HepG2 (cell line): ENCODE results near the gene SERPINB13. TPM values are rescaled to one million over a fixed set of nuclear protein-coding genes. Genes with fewer than 3 reads are reported as not detected.

Experiments used
- ATAC-seq: fragments of 200-7000 bp; cut with Tn5 transposase; 3 replicates; pipeline ENCODE4 v1.9.1; 2020; ENCODE audit warnings: mild to moderate bottlenecking, moderate library complexity
- BruUV-seq: library from RNA; stranded (reverse); fragments of 400-500 nt; replicated peaks from 2 replicates; lab custom pipeline; 2021; lab: Mats Ljungman, UMichigan
- CTCF ChIA-PET: fragments of 300-600 bp; formaldehyde crosslinking; extraction: SDS; loops from one replicate; lab custom pipeline; 2021; ENCODE audit warnings: low total read pairs, inconsistent platforms, low intra/inter-chr PET ratio; lab: Yijun Ruan, JAX
- POLR2A ChIA-PET: fragments of 350-600 bp; sonication (Branson Sonifier 250); formaldehyde crosslinking; loops from one replicate; lab custom pipeline; 2020; ENCODE audit warnings: antibody characterized with exemption, inconsistent platforms; lab: Yijun Ruan, JAX
- DNase-seq: peaks from one replicate; pipeline ENCODE4 v3.0.0-alpha.2; 2015; ENCODE audit warnings: low spot score
- FAIRE-seq: peaks from 3 replicates; lab custom pipeline; 2011; peaks lifted over from hg19 to GRCh38; lab: Jason Lieb, UNC
- H2AFZ ChIP-seq: one replicate; pipeline ENCODE4 v1.6.1; 2011; ENCODE audit warnings: low read length, inconsistent platforms
- H3K27ac ChIP-seq: fragments of 300-600 bp; 3 replicates; pipeline ENCODE4 v1.8.0; 2011; ENCODE audit warnings: mixed run types, mild to moderate bottlenecking, mixed read lengths, low read length, inconsistent platforms; ENCODE audit not compliant: insufficient read depth; ENCODE audit errors: extremely low read length
- H3K27me3 ChIP-seq, 2 experiments: fragments of 200-600 bp in 1 of 2; 2 replicates in 1 of 2; 3 replicates in 1 of 2; pipeline versions ENCODE4 v1.6.0 to v1.8.0; 2011; ENCODE audit warnings: low read length in 2 of 2, mild to moderate bottlenecking in 2 of 2, moderate library complexity in 2 of 2, inconsistent platforms in 1 of 2; ENCODE audit not compliant: insufficient read depth in 2 of 2, control insufficient read depth in 1 of 2
- H3K36me3 ChIP-seq, 2 experiments: fragments of 200-600 bp in 1 of 2; replicated peaks in 1 of 2; 2 replicates in 1 of 2; 3 replicates in 1 of 2; pipeline versions ENCODE4 v1.5.1 to v1.8.0; 2011; ENCODE audit warnings: low read length in 2 of 2, inconsistent platforms in 1 of 2; ENCODE audit not compliant: insufficient read depth in 2 of 2, control insufficient read depth in 1 of 2
- H3K4me1 ChIP-seq: 2 replicates; pipeline ENCODE4 v1.5.1; 2012; ENCODE audit warnings: low read length, inconsistent platforms; ENCODE audit not compliant: insufficient read depth
- H3K4me2 ChIP-seq: 2 replicates; pipeline ENCODE4 v1.6.0; 2011; ENCODE audit warnings: low read depth, low read length, inconsistent platforms
- H3K4me3 ChIP-seq, 3 experiments: fragments of 200-600 bp in 1 of 3; sonication (generic), shearing (Covaris generic) in 1 of 3; replicated peaks in 1 of 3; 2 replicates each; pipeline ENCODE4 v1.5.1; 2011 to 2016; ENCODE audit warnings: low read length in 3 of 3, inconsistent platforms in 2 of 3, low read depth in 2 of 3, mild to moderate bottlenecking in 2 of 3, control low read depth in 1 of 3, mixed read lengths in 1 of 3; ENCODE audit not compliant: insufficient read depth in 1 of 3
- H3K79me2 ChIP-seq: one replicate; pipeline ENCODE4 v1.6.1; 2011; ENCODE audit warnings: low read length, inconsistent platforms; ENCODE audit not compliant: insufficient read depth
- H3K9ac ChIP-seq: 2 replicates; pipeline ENCODE4 v1.6.0; 2011; ENCODE audit warnings: mild to moderate bottlenecking, low read depth, low read length, inconsistent platforms; ENCODE audit not compliant: insufficient read depth
- H3K9me3 ChIP-seq: 2 replicates; pipeline ENCODE4 v1.5.1; 2012; ENCODE audit warnings: mild to moderate bottlenecking, low read length
- H4K20me1 ChIP-seq: 2 replicates; pipeline ENCODE4 v1.6.0; 2011; ENCODE audit warnings: inconsistent platforms, mild to moderate bottlenecking, low read length, moderate library complexity; ENCODE audit not compliant: insufficient read depth
- CCAR2 ChIP-seq: fragments of 200-400 bp; formaldehyde crosslinking; optimal IDR thresholded peaks from 2 replicates; pipeline ENCODE3; 2018; ENCODE audit warnings: low read depth, mild to moderate bottlenecking, low read length, moderate library complexity
- CREB1 ChIP-seq, 2 experiments: fragments of 450-650 bp in 1 of 2; IDR thresholded peaks; 2 replicates each; pipeline ENCODE4 v1.6.1; 2016 to 2017; ENCODE audit warnings: control low read depth in 1 of 2, mild to moderate bottlenecking in 1 of 2, missing compliant biosample characterization in 1 of 2, missing genetic modification characterization in 1 of 2
- KDM4B ChIP-seq: sonication (generic); formaldehyde crosslinking; IDR thresholded peaks from 2 replicates; pipeline ENCODE4 v1.4.0; 2020; ENCODE audit warnings: missing genetic modification reagents
- RFX1 ChIP-seq: fragments of 450-650 bp; IDR thresholded peaks from 2 replicates; pipeline ENCODE4 v1.6.1; 2017
- THAP11 ChIP-seq: IDR thresholded peaks from 2 replicates; pipeline ENCODE4 v1.6.1; 2016; ENCODE audit warnings: missing biosample characterization, missing genetic modification reagents
- ZBTB21 ChIP-seq: sonication (generic); formaldehyde crosslinking; IDR thresholded peaks from 2 replicates; pipeline ENCODE4 v1.4.0; 2020; ENCODE audit warnings: missing genetic modification reagents
- ZBTB37 ChIP-seq: sonication (generic); formaldehyde crosslinking; IDR thresholded peaks from 2 replicates; pipeline ENCODE4 v1.4.0; 2020; ENCODE audit warnings: mild to moderate bottlenecking, missing genetic modification reagents
- ZNF331 ChIP-seq: sonication (generic); formaldehyde crosslinking; IDR thresholded peaks from 2 replicates; pipeline ENCODE4 v1.4.0; 2020; ENCODE audit warnings: missing genetic modification reagents
- ZNF432 ChIP-seq: sonication (generic); formaldehyde crosslinking; IDR thresholded peaks from 2 replicates; pipeline ENCODE4 v1.5.0; 2020; ENCODE audit warnings: missing genetic modification reagents, mild to moderate bottlenecking, borderline replicate concordance
- ZNF530 ChIP-seq: sonication (generic); formaldehyde crosslinking; IDR thresholded peaks from 2 replicates; pipeline ENCODE4 v1.5.0; 2020; ENCODE audit warnings: low read depth, mild to moderate bottlenecking, missing genetic modification reagents
- ZNF776 ChIP-seq: sonication (generic); formaldehyde crosslinking; IDR thresholded peaks from 2 replicates; pipeline ENCODE4 v1.4.0; 2020; ENCODE audit warnings: mild to moderate bottlenecking, missing genetic modification reagents
- ZNF792 ChIP-seq: IDR thresholded peaks from 2 replicates; pipeline ENCODE4 v1.6.1; 2016
- ZNF839 ChIP-seq: sonication (generic); formaldehyde crosslinking; IDR thresholded peaks from 2 replicates; pipeline ENCODE4 v1.4.0; 2020; ENCODE audit warnings: missing genetic modification reagents, mild to moderate bottlenecking, borderline replicate concordance
- WGBS: methylation state at CpG from one replicate; pipeline ENCODE4 v1.1.6; 2017; ENCODE audit warnings: low lambda C conversion rate; 5-methylcytosine and 5-hydroxymethylcytosine counted together
- in situ Hi-C: cut with HindIII; loops from 2 replicates; pipeline ENCODE4 v1.10.0; 2017; ENCODE audit warnings: low pct_unique_long_range_greater_than_20kb; ENCODE audit not compliant: extremely low pct_ligation_motif_present
- intact Hi-C: fragments of 100-400 bp; cut with micrococcal nuclease; formaldehyde crosslinking; loops from one replicate; pipeline ENCODE4 v1.10.0; 2022; ENCODE audit not compliant: unreplicated experiment
- polyA plus RNA-seq, 8 experiments: library from polyadenylated mRNA; depleted of rRNA in 3 of 8; stranded (reverse) in 7 of 8; unstranded in 1 of 8; fragments of >200 nt; fragmentation: Illumina TruSeq in 4 of 8; extraction: Trizol in 4 of 8; gene quantifications; 2 replicates each; pipeline versions ENCODE4 v1.2.1 to v1.2.3, GENCODE V29; 2011 to 2016; ENCODE audit warnings: low read depth in 4 of 8, missing spikeins in 1 of 8, mixed read lengths in 1 of 8; ENCODE audit not compliant: insufficient read depth in 1 of 8
- total RNA-seq, 5 experiments: library from RNA; depleted of rRNA; stranded (reverse); fragments of >200 nt; fragmentation: Illumina TruSeq; extraction: Trizol; gene quantifications; 2 replicates each; pipeline ENCODE4 v1.2.3, GENCODE V29; 2016; ENCODE audit warnings: low read depth in 1 of 5

SERPINB13 gene
- total and polyA plus RNA-seq, 2 of the 13 experiments (the other 11 are each of a cell fraction or from before 2014, with no cell fraction given): not detected

GRCh38 chr18:63606526-63606925, 19.4 kb downstream of the SERPINB13 start:
- FAIRE-seq (no peak), ATAC-seq (no peak), DNase-seq (no peak)
- in situ Hi-C loops: no loop called here
- Histone ChIP-seq H3K36me3 (no peaks in the 10 kb centered on the region), H2AFZ (no peak overlapping the region), H3K9me3 (no peaks in the 10 kb centered on the region), H3K4me1 (no peaks in the 10 kb centered on the region), H3K9ac (no peak overlapping the region), H3K27me3 (no peaks in the 10 kb centered on the region; a peak in 1 of 5 replicates), H3K4me2 (no peak overlapping the region), H4K20me1 (no peaks in the 10 kb centered on the region), H3K79me2 (no peaks in the 10 kb centered on the region), H3K4me3 (no peak overlapping the region), H3K27ac (no peak overlapping the region)
- ChIA-PET CTCF (no interaction called here), POLR2A (no interaction called here)
- BruUV-seq: no TSS peak
- TF ChIP-seq ZNF792: no peak
- TF ChIP-seq THAP11 (CRISPR knock-in tag): no peak
- no peak for TF ChIP-seq ZNF776 (CRISPR knock-in tag)
- no peak for TF ChIP-seq ZBTB37 (CRISPR knock-in tag)
- TF ChIP-seq ZBTB21 (CRISPR knock-in tag): no peak
- no peak for TF ChIP-seq CCAR2
- no peak for TF ChIP-seq KDM4B (CRISPR knock-in tag)
- TF ChIP-seq ZNF432: no peak
- TF ChIP-seq ZNF839 (CRISPR knock-in tag): no peak
- no peak for TF ChIP-seq RFX1
- TF ChIP-seq ZNF331 (CRISPR knock-in tag): no peak
- TF ChIP-seq ZNF530: no peak
- no peak for TF ChIP-seq CREB1 (IDR thresholded peaks at IDR 0.05)
- TF ChIP-seq CREB1 (CRISPR knock-in tag; IDR thresholded peaks at IDR 0.05): no peak
- intact Hi-C loops: no loop called here
- 28% methylated on average over 3 of the region's 3 CpGs for WGBS
